ENCODE data around the gene ZFHX3.

The ZFHX3 gene

GRCh38 chr16:73056448-73056847, 8.5 kb upstream of the ZFHX3 start:
- no peak for DNase-seq

GRCh38 chr16:73054813-73055482, 7.0 kb upstream of the ZFHX3 start:
- DNase-seq: no peak

- no peak for DNase-seq
Measured at GRCh38 chr16:73054498-73054812, 6.5 kb upstream of the ZFHX3 start.

GRCh38 chr16:73054125-73054484, 6.2 kb upstream of the ZFHX3 start:
- peak; percentile 26 for DNase-seq

- peak; percentile 71 for DNase-seq
Measured at GRCh38 chr16:73053364-73054124, 5.6 kb upstream of the ZFHX3 start.

- DNase-seq: no peak
Measured at GRCh38 chr16:73053038-73053363, 5.1 kb upstream of the ZFHX3 start.

GRCh38 chr16:73052576-73052975, 4.6 kb upstream of the ZFHX3 start:
- DNase-seq: no peak

GRCh38 chr16:73051961-73052360, 4.0 kb upstream of the ZFHX3 start:
- no peak for DNase-seq

- DNase-seq: no peak
Measured at GRCh38 chr16:73051226-73051625, 3.3 kb upstream of the ZFHX3 start.

- peak; percentile 41 for DNase-seq
Measured at GRCh38 chr16:73050201-73051099, 2.5 kb upstream of the ZFHX3 start.

- no peak for DNase-seq
Measured at GRCh38 chr16:73049511-73049910, 1.6 kb upstream of the ZFHX3 start.

GRCh38 chr16:73049091-73049490, 1.2 kb upstream of the ZFHX3 start:
- DNase-seq: peak; percentile 24

- no peak for DNase-seq
Measured at GRCh38 chr16:73048292-73049080, 558 bp upstream of the ZFHX3 start.

- DNase-seq: no peak
Measured at GRCh38 chr16:73047221-73047535, 750 bp downstream of the ZFHX3 start.

- no peak for DNase-seq
Measured at GRCh38 chr16:73046849-73047214, 1.1 kb downstream of the ZFHX3 start.

GRCh38 chr16:73046202-73046848, 1.6 kb downstream of the ZFHX3 start:
- DNase-seq: no peak

GRCh38 chr16:73043828-73044467, 4.0 kb downstream of the ZFHX3 start:
- DNase-seq: no peak

GRCh38 chr16:73042807-73043206, 5.1 kb downstream of the ZFHX3 start:
- DNase-seq: no peak

- no peak for DNase-seq
Measured at GRCh38 chr16:73041676-73042075, 6.3 kb downstream of the ZFHX3 start.

- no peak for DNase-seq
Measured at GRCh38 chr16:73040735-73041402, 7.1 kb downstream of the ZFHX3 start.

- no peak for DNase-seq
Measured at GRCh38 chr16:73040136-73040535, 7.8 kb downstream of the ZFHX3 start.

Data from NCI-H2227 treated with DMSO at 0.1 percent for 48 hours (cell line).